Raji (cell line): ENCODE data around the gene OR6C4.

Experiments
- POLR2A ChIP-seq: IDR thresholded peaks from 2 replicates; pipeline ENCODE4 v1.6.1; 2011; ENCODE audit warnings: low read depth, low read length, control low read depth; ENCODE audit not compliant: insufficient read depth

Gene OR6C4

DNA sequence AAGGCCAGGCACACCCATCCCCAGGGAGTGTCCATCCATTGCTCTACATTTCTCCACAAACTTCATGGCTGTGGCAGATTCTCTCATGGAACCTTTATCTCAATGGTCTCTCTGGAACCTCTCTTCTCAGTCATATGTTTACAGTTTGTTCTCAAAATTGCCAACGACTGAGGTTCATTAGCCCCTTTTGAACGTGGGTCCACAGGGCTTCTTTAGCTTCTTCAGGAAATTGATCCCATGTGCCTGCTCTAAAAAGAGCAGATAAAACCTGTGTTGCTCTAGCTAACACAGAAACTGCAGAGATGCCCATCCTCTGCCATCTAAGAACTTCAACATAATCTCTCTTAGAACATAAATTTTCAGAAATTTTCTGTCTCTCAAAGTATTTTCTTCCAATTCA, at the start of gene OR6C4:
Gene OR6C4 (plus strand): TSS at position 301 of the 400 bp plus-strand sequence. CDS start 1,625 bp downstream, outside the sequence.
- no peak for TF ChIP-seq POLR2A

DNA sequence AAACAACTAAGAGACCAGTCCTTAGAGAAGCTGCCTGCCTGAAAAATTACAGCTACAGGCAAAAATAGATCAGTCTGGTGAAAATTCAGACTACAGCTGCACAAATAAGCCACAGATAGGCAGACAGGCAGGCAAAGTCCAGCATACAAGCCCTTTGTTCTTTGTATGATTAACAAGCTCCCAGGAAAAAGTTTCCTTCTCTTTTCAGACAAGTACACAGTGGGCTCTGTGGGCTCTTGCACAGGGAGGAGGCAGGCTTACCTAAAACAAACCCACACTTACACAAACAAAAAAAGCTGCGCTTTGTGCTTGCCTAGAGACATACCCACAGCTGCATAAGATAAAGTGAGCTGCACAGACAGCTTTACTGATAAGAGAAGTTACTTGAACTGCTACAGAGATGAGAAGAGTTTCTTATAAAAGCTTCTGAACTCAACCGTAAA, 49.6 kb upstream of the OR6C4 start:
- no peak for TF ChIP-seq POLR2A

DNA sequence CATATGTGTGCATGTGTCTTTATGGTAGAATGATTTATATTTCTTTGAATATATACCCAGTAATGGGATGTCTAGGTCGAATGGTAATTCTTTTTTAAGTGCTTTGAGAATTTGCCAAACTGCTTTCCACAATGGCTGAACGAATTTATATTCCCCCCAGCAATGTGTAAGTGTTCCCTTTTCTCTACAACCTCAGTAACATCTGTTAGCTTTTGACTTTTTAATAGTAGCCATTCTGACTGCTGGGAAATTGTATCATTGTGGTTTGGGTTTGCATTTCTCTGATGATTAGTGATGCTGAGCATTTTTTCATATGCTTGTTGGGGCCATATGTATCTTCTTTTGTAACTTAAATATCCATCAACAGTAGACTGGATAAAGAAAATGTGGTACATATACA, 47.8 kb upstream of the OR6C4 start:
- no peak for TF ChIP-seq POLR2A

DNA sequence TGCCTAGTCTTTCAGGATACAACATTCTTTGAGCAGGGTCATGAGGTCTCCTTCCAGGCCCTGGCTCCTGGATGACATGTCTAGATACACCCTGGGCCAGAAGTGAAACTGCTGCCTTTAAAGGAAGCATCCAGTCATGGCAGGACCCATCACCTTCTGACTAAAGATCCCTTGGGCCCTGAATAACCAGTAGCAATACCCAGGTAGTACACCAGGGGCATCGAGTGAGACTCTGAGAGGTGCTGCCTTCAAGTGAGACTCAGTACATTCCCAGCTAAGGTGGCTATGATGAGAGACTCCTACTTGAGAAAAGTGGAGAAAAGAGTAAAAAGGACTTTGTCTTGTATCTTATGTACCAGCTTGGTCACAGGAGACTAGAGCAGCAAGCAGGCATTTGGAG, 33.7 kb upstream of the OR6C4 start:
- TF ChIP-seq POLR2A: no peak

DNA sequence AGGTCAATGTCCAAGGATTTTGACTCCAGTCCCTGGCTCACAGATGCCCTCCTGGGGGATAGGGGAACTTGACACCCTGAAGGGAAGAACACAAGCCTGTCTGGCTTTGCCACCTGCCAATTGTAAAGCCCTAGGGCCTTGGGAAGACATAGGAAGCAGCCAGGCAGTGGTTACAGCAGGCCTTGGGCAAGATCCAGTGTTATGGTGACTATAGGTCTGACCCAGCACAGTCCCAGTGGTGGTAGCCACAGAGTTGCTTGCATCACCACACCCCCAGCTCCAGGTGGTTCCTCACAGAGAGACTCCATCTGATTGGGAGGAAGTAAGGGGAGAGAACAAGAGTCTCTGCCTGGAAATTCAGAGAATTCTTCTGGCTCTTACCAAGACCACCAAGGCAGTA, 33.0 kb upstream of the OR6C4 start:
- TF ChIP-seq POLR2A: no peak

DNA sequence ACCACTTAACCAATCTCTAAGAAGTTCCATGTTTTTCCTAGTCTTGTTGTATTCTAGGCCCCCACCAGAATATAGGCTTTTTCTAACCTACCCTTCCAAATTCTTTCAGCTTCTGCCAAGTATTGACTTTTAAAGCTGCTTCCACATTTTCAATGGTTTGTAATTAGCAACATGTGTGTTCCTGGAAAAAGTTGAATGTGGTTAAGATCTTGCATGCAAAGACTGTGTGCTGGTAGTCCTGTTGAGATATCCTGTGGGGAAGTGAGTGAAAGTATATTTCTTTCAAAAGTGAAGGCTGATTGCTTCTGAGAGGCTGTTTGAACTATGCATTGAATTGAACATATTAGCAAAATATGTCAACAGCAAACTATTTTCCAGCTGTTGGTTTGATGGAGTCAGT, 646 bp upstream of the OR6C4 start:
- TF ChIP-seq POLR2A: no peak

DNA sequence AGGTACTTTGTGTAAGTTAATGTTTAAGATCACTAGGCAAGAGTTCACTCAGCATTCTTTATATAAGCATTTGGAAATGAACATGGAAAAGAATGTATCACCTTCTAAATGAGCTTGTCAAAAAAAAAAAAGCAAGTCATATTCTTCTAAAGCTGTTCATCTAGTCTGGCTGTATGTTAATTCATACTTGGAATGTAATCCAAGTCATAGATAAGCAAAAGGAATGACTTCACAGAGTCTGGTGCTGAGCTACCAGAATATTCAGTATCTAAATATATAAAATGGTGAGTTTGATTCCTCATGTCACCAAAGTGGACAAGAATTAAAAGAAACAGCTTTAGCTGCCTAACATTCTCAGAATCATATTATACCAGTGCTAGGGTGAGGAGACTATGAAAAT, 4.9 kb downstream of the OR6C4 start:
- no peak for TF ChIP-seq POLR2A

DNA sequence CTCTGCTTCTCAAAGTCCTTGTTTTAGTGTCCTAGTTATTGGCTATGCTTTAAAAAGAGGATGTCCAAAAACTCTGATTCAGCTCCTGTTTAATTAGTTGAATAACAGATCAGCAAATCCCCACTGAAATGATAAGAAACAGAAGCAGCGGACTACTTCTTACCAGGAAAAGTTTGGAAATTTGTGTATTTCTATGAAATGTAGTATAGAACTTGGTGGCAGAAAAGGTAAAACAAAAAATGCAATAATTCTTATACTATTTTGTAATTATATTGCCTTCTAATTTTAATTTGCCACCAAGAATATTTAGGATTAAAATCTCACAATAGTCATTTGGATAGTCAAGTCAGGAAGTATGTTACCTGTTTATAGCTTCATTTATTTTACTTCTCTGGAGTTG, 22.8 kb downstream of the OR6C4 start, which contains the start of gene OR2AP1:
Gene OR2AP1 (plus strand): TSS at position 301 of the 400 bp plus-strand sequence. CDS start 1,947 bp downstream, outside the sequence.
- TF ChIP-seq POLR2A: no peak

DNA sequence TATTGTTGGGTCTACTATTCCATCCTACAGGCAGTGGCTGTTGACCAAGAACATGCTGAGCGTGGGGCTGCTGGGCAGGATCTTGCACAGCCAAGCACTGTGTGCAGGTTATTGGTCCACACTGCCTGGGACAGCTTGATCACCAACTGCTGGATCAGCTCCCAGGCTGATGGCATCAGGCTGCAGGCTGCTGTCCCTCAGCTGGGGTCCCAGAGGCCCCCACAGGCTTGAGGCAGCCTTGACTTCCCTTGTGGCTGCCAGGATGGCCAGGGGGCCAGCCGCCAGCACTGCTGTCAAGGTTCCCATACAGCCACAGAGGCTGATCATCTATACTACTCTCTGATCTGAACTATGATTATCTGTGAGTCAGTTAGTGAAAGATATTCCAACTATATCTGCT, 32.7 kb downstream of the OR6C4 start:
- TF ChIP-seq POLR2A: no peak

DNA sequence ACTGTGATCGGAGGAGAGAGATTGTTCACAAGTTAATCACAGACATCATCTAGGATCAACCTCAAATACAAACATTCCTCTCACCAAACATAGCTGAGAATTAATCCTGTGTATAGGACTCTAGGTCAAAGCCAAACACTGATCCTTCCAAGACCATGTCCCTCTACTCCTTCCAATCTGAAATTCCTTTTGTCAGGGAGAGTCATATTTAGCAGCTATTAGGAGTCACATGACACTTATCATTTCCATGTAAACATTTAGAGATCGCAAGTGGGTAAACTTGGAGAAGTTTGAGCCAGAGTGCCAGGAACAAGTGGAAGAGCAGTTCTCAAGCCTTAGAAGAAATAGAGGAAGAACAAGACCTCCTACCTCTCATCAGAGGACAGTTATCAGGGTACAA, 36.4 kb downstream of the OR6C4 start:
- TF ChIP-seq POLR2A: no peak
